ENCODE measurements around the gene ILK. TPM values are rescaled to one million over a fixed set of nuclear protein-coding genes. Genes with fewer than 3 reads are reported as not detected.

The ILK gene
- total and polyA plus RNA-seq, 10 of the 15 experiments (the other 5 are each of a cell fraction or from before 2014, with no cell fraction given) = 51.8 to 163 (median 92.0) TPM

DNA sequence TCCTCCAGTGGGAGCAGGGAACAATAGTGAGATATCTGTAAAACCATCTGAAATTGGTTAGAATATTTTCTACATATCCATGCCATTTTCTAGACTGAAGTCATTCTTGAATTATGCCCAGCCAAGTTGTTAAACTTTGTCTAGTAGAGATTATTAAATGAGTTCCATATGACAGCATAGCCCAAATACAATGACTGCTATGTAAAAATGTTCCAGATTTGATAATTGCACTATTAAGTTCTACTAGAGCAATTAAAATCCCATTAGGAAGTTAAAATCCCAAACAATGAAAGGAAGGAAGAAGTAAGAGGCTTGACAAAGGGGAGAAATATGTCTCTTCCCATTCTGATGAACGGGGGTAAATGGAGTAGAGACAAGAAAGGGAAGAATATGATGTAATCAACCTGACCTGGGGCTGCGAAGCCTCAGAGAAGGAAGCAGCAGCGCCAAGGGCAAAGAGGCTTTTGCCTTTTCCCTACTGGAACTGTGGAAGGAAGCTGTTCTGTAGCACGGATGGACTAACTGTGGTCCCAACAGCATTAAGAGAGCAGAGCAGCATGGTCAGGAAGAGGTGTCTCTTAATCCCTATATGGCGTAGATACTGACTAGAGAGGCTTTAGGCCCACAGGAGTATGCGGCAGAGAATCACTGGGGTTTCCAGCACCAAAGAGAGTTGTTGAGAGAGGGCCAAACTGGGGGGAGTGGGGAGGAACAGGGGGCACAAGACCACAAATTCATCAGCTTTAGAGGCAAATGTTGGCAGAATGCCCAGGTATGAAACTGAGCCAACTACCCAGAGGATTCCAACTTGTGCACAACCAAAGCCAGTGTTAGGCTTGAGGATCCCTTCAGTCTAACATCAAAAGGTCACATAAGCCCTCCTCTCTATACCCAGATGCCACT is 26.9 kb upstream of the ILK start:
- Histone ChIP-seq H3K4me3 (no peak overlapping the region), H3K36me3 (ENCODE audit: control insufficient read depth in 2 of 2, insufficient read depth in 2 of 2, low read length in 1 of 2) (peaks cover 4 to 5% of the 10 kb centered on the region in 2 experiments; a peak in 3 of 4 replicates), H2AFZ (ENCODE audit: control insufficient read depth, low read depth, low read length) (no peak overlapping the region), H3K4me2 (ENCODE audit: control insufficient read depth, insufficient read depth) (no peak overlapping the region), H3K27ac (ENCODE audit: control insufficient read depth, insufficient read depth) (no peak overlapping the region), H3K79me2 (ENCODE audit: control insufficient read depth, insufficient read depth, low read length) (no peaks in the 10 kb centered on the region), H3K27me3 (replicated peaks in 1 of 2; ENCODE audit: control insufficient read depth in 2 of 2, insufficient read depth in 2 of 2, low read length in 1 of 2) (no peaks in the 10 kb centered on the region), H3K9me3 (replicated peaks; ENCODE audit: control insufficient read depth, insufficient read depth, low read length) (no peaks in the 10 kb centered on the region), H3K9ac (ENCODE audit: control insufficient read depth, insufficient read depth, low read length) (no peak overlapping the region), H4K20me1 (ENCODE audit: control insufficient read depth, insufficient read depth) (no peaks in the 10 kb centered on the region), H3K4me1 (ENCODE audit: control insufficient read depth, insufficient read depth, low read length) (no peaks in the 10 kb centered on the region)
- ChIA-PET RAD21 (ENCODE audit: unreplicated experiment) (no interaction called here), CTCF (no interaction called here), POLR2A (interaction anchor here (0.6 kb wide), 1 partner anchor 112 kb away, joined by 5 read pairs; no protein-coding TSS in a partner anchor), SMC1A (ENCODE audit: uncharacterized antibody, unreplicated experiment) (no interaction called here)
- no peak for ATAC-seq
- DNase-seq (ENCODE audit: low read depth, low spot score) = no peak
- TF ChIP-seq RAD21 (IDR thresholded peaks at IDR 0.05; ENCODE audit: insufficient read depth, low read depth, low read length) (no peak), HDAC6 (IDR thresholded peaks at IDR 0.05; ENCODE audit: unreplicated experiment) (no peak), PML (IDR thresholded peaks at IDR 0.05; ENCODE audit: low read length) (no peak), STAT3 (IDR thresholded peaks at IDR 0.05; ENCODE audit: low read depth, low read length) (no peak), CBX3 (IDR thresholded peaks at IDR 0.05; ENCODE audit: borderline replicate concordance, low read depth) (no peak), RAD51 (IDR thresholded peaks at IDR 0.05) (no peak), IKZF1 (conservative IDR thresholded peaks at IDR 0.05) (no peak), FOS (IDR thresholded peaks at IDR 0.05; ENCODE audit: borderline replicate concordance, extremely low read depth, insufficient read length) (no peak), NFIC (IDR thresholded peaks at IDR 0.05; ENCODE audit: low read depth, low read length) (no peak), HDGF (IDR thresholded peaks at IDR 0.05) (no peak), MEF2A (IDR thresholded peaks at IDR 0.05; ENCODE audit: insufficient read depth, low read depth, low read length) (no peak), HDAC2 (IDR thresholded peaks at IDR 0.05) (no peak), NFYA (IDR thresholded peaks at IDR 0.05; ENCODE audit: borderline replicate concordance, low read depth, low read length) (no peak)
- TF ChIP-seq, protein P1, sequence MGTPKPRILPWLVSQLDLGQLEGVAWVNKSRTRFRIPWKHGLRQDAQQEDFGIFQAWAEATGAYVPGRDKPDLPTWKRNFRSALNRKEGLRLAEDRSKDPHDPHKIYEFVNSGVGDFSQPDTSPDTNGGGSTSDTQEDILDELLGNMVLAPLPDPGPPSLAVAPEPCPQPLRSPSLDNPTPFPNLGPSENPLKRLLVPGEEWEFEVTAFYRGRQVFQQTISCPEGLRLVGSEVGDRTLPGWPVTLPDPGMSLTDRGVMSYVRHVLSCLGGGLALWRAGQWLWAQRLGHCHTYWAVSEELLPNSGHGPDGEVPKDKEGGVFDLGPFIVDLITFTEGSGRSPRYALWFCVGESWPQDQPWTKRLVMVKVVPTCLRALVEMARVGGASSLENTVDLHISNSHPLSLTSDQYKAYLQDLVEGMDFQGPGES (IDR thresholded peaks at IDR 0.05) = no peak
- TF ChIP-seq, protein P2, sequence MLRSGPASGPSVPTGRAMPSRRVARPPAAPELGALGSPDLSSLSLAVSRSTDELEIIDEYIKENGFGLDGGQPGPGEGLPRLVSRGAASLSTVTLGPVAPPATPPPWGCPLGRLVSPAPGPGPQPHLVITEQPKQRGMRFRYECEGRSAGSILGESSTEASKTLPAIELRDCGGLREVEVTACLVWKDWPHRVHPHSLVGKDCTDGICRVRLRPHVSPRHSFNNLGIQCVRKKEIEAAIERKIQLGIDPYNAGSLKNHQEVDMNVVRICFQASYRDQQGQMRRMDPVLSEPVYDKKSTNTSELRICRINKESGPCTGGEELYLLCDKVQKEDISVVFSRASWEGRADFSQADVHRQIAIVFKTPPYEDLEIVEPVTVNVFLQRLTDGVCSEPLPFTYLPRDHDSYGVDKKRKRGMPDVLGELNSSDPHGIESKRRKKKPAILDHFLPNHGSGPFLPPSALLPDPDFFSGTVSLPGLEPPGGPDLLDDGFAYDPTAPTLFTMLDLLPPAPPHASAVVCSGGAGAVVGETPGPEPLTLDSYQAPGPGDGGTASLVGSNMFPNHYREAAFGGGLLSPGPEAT (IDR thresholded peaks at IDR 0.05; ENCODE audit: low read depth) = no peak
- 59% methylated on average over 6 of the region's 6 CpGs for WGBS (ENCODE audit: insufficient coverage, insufficient replicate concordance, low lambda C conversion rate, missing lambda C conversion rate)
- in situ Hi-C loops (cut with MboI) (no loop called here), intact Hi-C loops (cut with micrococcal nuclease; ENCODE audit: unreplicated experiment) (loop anchor here (1.0 kb wide), 1 partner anchor 19 kb away; no protein-coding TSS in a partner anchor)
- FAIRE-seq = no peak
- no TSS peak for BruUV-seq (replicated peaks)

Data from GM12878 (cell line).